ENCODE results near the gene KCNK6. TPM values are rescaled to one million over a fixed set of nuclear protein-coding genes. Genes with fewer than 3 reads are reported as not detected.

KCNK6 gene
- total RNA-seq, 4 donors from 2014 or later: 14.9 to 44.5 (median 17.6) TPM

GRCh38 chr19:38309615-38310278 lies 9.9 kb upstream of the KCNK6 start:
- in situ Hi-C loops (cut with MboI; ENCODE audit: low pct_ligation_motif_present in 1 of 4, low pct_unique_long_range_greater_than_20kb in 1 of 4, low sequenced_read_pairs in 3 of 4): no loop called here
- H3K9me3 ChIP-seq: no peaks in the 10 kb centered on the region
- peaks cover 0 to 3% (median 0%) of the 10 kb centered on the region in 4 donors for H3K36me3 ChIP-seq
- H3K27ac ChIP-seq: no peak overlapping the region
- H3K27me3 ChIP-seq: no peaks in the 10 kb centered on the region
- DNase-seq: no peak
- WGBS, 2 donors (ENCODE audit: low coverage in 1 of 2): 85% methylated on average over 3 of the region's 3 CpGs; no CpG with 5 or more reads in 1 of the 2 donors
- TF ChIP-seq CTCF (IDR thresholded peaks at IDR 0.05): no peak
- no peak for TF ChIP-seq POLR2AphosphoS5 (IDR thresholded peaks at IDR 0.05)
- no peak for TF ChIP-seq EP300 (IDR thresholded peaks at IDR 0.05; ENCODE audit: low read depth)
- no peak for TF ChIP-seq POLR2A (IDR thresholded peaks at IDR 0.05)
- intact Hi-C loops (cut with DNase I; ENCODE audit: low total_unique reads): no loop called here
- no peak overlapping the region for H3K4me3 ChIP-seq
- H3K4me1 ChIP-seq: peaks cover 0 to 8% (median 4%) of the 10 kb centered on the region in 4 donors

GRCh38 chr19:38310279-38310670 lies 9.4 kb upstream of the KCNK6 start:
- H3K36me3 ChIP-seq: peaks cover 0 to 3% (median 0%) of the 10 kb centered on the region in 4 donors
- H3K9me3 ChIP-seq: no peaks in the 10 kb centered on the region
- no peaks in the 10 kb centered on the region for H3K27me3 ChIP-seq
- 66% methylated on average over 2 of the region's 2 CpGs; no CpG with 5 or more reads in 1 of the 2 donors for WGBS, 2 donors (ENCODE audit: low coverage in 1 of 2)
- no peak overlapping the region for H3K4me3 ChIP-seq
- TF ChIP-seq EP300 (IDR thresholded peaks at IDR 0.05; ENCODE audit: low read depth) (no peak), POLR2AphosphoS5 (IDR thresholded peaks at IDR 0.05) (no peak)
- H3K27ac ChIP-seq: no peak overlapping the region
- in situ Hi-C loops (cut with MboI; ENCODE audit: low pct_ligation_motif_present in 1 of 4, low pct_unique_long_range_greater_than_20kb in 1 of 4, low sequenced_read_pairs in 3 of 4): no loop called here
- DNase-seq: no peak
- intact Hi-C loops (cut with DNase I; ENCODE audit: low total_unique reads): no loop called here
- H3K4me1 ChIP-seq: peaks cover 0 to 12% (median 5%) of the 10 kb centered on the region in 4 donors

GRCh38 chr19:38310986-38311385 lies 8.7 kb upstream of the KCNK6 start:
- TF ChIP-seq CTCF (IDR thresholded peaks at IDR 0.05) (no peak), POLR2A (IDR thresholded peaks at IDR 0.05) (no peak), POLR2AphosphoS5 (IDR thresholded peaks at IDR 0.05) (no peak)
- in situ Hi-C loops (cut with MboI; ENCODE audit: low pct_ligation_motif_present in 1 of 4, low pct_unique_long_range_greater_than_20kb in 1 of 4, low sequenced_read_pairs in 3 of 4): no loop called here
- Histone ChIP-seq H3K36me3 (peaks cover 0 to 3% (median 0%) of the 10 kb centered on the region in 4 donors), H3K4me3 (no peak overlapping the region), H3K9me3 (no peaks in the 10 kb centered on the region), H3K27me3 (no peaks in the 10 kb centered on the region), H3K27ac (no peak overlapping the region), H3K4me1 (peaks cover 0 to 9% (median 5%) of the 10 kb centered on the region in 4 donors)
- no peak for DNase-seq
- WGBS, 2 donors (ENCODE audit: low coverage in 1 of 2): 96 to 100% methylated on average over 4 to 6 of the region's 6 CpGs
- intact Hi-C loops (cut with DNase I; ENCODE audit: low total_unique reads): no loop called here

GRCh38 chr19:38315657-38316476 lies 3.8 kb upstream of the KCNK6 start, which contains the start of gene YIF1B:
Gene YIF1B, minus strand, starts transcription at chr19:38315947. Its CDS starts 30 bp downstream, at chr19:38315917.
- peak; percentile 64 for TF ChIP-seq POLR2A (IDR thresholded peaks at IDR 0.05)
- TF ChIP-seq EP300 (IDR thresholded peaks at IDR 0.05; ENCODE audit: low read depth): peak; percentile 7
- peak; percentile 58 to 69 (median 66) for TF ChIP-seq POLR2AphosphoS5 (IDR thresholded peaks at IDR 0.05)
- TF ChIP-seq CTCF (IDR thresholded peaks at IDR 0.05): peak in 1 of 5 experiments; percentile 26
- intact Hi-C loops (cut with DNase I; ENCODE audit: low total_unique reads): no loop called here
- peak within 1 kb of the TSS; percentile 34 to 61 (median 47) for H3K4me3 ChIP-seq
- peak within 1 kb of the TSS; percentile 80 to 91 (median 86) for H3K27ac ChIP-seq
- no peaks in the 10 kb centered on the region for H3K36me3 ChIP-seq
- 2 to 3% methylated on average over 6 to 40 of the region's 64 CpGs for WGBS, 2 donors (ENCODE audit: low coverage in 1 of 2)
- no peaks in the 10 kb centered on the region for H3K27me3 ChIP-seq
- peak; percentile 97 for DNase-seq
- H3K9me3 ChIP-seq: no peaks in the 10 kb centered on the region
- H3K4me1 ChIP-seq: peaks cover 9 to 40% (median 24%) of the 10 kb centered on the region in 4 donors
- in situ Hi-C loops (cut with MboI; ENCODE audit: low pct_ligation_motif_present in 1 of 4, low pct_unique_long_range_greater_than_20kb in 1 of 4, low sequenced_read_pairs in 3 of 4): no loop called here
